Left kidney (tissue), 2 donors: ENCODE measurements around the gene NLGN1. TPM values are rescaled to one million over a fixed set of nuclear protein-coding genes. Genes with fewer than 3 reads are reported as not detected.
"Not testable (repeated sequence)": the region's sequence is repeated elsewhere in the genome, so short reads cannot be mapped to it uniquely, and the experiment has no call there.

Experiments
- DNase-seq: peaks from one replicate; pipeline ENCODE4 v3.0.0-alpha.2; 2013
- polyA plus RNA-seq: library from polyadenylated mRNA; unstranded; fragments of 120-200 nt; gene quantifications from one replicate; pipeline ENCODE4 v1.2.1, GENCODE V29; 2013; ENCODE audit not compliant: insufficient read length

NLGN1 gene
- polyA plus RNA-seq, 1 donor, result 2.9 TPM

DNA sequence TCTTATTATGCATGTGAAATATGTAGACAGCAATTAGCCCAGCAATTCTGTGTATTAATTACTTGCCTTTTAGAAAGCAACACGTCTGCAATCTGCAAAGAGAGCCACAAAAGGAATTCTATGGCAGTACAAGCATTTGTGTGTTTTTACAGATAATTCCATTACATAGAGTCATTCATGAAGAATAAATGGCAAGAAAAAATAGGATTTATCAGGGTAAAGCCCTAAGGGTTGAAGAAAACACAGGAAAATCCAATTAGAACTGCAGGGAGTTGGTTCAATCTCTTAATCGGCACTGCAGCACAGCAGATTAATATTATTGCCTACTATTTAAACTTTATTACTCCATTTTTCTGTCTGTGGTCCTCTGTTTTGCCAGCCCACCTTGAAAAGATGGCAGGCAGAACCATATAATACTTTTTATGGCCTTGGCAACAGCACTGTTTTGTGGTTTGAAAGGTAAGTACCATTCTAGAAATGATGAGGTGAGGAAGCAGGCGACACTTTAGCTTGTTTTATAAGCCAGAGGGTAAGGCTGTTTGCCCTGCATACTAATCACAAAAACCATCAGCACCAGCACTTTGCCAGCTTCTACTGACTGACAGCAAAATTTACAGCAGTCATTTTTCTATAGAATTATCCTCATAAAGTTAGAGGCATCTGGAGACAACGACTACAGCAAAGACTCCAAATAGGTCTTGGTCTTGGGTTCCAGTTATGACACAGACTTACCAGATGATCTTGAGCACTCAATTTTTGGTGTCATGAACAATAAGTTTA lies 823.4 kb downstream of the NLGN1 start:
- DNase-seq, result no peak

DNA sequence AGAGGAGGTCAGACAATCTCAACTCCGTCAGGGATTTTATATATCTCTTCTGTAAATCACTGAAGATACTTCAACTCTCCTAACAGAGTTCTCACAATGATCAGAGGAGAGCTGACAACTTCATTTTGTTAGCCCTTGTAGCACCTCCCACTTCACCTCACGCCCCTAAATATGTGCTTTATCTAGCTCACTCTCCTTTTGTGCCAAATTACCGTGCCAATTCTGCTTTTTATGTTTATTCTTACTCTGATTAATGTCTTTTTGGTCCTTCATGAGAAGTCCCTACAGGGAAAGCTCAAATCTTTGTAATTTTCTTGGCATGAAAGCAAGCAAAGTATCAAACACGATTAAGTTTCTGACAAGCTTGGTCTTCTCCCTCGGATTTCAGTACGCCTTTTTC lies 825.5 kb downstream of the NLGN1 start:
- no peak for DNase-seq

- no peak for DNase-seq
Observed at GRCh38 chr3:174223626-174224025, 826.1 kb downstream of the NLGN1 start.

DNA sequence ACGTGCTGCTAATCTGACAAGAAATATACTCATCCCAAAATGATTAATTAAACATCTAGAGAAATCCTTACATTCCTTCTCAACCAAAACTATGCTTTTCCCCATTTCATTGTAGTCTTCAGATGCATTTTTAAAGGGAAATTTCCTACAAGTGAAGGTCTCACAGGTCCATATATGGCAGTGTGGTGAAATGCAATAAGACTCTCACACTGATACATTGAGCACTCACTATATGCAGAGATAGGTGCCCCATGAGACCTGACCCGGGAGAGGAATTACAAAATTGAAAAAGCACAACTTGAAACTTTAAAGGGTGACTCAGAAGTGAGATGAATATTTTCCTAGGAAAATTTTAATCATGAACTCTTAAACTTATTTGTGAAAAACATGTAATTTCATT lies 832.4 kb downstream of the NLGN1 start:
- no peak for DNase-seq

- DNase-seq, result not testable (repeated sequence)
Observed at GRCh38 chr3:174232028-174232657, 834.6 kb downstream of the NLGN1 start.

- DNase-seq, result no peak
Observed at GRCh38 chr3:174232658-174233429, 835.3 kb downstream of the NLGN1 start.

DNA sequence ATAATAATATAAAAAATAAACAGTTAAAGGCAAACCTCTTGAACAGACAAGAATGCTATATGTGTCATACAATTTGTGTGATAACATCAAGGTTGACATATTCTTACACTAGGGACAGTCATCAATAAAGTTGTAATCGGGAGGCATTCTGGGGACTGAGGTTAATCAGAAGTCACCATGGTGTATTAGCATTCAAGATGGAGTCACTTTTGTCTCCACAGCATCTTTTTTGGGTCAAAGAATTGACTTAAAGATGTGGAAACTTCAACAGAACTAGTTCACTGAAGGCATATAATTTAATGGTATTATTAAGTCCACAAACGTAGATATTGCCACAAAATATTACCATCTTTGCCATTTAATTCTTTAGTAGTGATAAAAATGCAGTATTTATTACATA lies 836.0 kb downstream of the NLGN1 start:
- DNase-seq, result no peak

DNA sequence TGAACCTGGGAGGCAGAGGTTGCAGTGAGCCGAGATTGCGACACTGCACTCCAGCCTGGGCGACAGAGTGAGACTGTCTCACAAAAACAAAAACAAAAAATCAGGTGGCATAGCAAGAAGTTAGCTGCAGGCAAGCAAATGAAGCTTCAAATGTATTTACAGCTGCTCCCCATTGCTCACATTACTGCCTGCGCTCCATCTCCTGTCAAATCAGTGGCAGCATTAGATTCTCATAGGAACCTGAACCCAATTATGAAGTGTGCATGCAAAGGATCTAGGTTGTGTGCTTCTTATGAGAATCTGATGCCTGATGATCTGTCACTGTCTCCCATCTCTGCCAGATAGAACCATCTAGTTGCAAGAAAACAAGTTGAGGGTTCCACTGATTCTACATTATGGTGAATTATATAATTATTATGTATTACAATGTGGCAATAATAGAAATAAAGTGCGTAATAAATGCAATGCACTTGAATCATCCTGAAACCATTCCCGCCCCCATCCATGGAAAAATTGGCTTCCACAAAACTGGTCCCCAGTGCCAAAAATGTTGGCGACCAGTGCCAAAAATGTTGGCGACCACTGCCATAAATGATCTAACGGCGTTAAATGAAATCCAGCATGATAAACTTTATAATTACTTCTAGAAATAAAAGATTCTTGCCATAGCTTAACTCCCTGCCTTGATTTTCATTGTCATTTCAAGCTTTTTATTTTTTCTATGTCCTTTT lies 844.9 kb downstream of the NLGN1 start:
- DNase-seq, result no peak

DNA sequence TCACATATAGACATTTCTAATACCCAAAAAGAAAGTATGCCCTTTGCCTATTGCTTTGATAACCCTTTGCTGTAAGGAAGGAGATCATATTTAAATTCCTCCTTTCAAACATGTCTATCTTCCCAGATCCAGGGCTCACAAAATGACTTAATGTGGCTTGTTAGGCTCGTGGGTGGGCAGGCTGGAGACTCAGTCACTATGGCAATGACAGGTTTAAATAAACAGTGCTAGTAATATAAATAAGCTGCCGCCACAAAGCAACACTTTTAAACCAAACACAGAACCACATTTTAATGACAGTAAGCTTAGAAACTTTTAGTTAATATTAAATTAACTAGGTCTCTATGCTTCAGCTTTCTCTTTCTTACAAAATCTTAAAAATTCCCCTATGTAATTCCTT lies 845.6 kb downstream of the NLGN1 start:
- no peak for DNase-seq

DNA sequence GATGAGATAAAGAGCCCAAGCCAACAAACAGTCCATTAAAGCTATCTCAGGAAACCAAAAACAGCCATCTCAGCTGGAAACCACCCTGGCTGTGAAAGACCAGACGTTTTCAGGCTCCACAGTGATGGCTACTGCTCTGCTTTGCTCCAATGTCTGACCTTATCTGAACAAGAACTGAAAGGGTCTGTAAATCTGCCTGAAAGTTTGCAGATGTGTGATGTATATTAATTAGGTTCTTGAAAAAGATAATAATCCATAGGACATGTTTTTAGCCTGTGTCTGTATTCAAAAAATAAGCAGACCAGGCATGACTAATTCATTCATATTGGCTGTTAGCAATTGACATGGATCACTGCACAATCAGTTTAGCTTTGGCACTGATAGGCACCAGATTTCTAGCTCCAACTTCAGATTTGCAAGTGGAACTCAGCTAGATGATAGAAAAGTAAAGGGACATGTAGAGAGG lies 850.2 kb downstream of the NLGN1 start:
- no peak for DNase-seq

DNA sequence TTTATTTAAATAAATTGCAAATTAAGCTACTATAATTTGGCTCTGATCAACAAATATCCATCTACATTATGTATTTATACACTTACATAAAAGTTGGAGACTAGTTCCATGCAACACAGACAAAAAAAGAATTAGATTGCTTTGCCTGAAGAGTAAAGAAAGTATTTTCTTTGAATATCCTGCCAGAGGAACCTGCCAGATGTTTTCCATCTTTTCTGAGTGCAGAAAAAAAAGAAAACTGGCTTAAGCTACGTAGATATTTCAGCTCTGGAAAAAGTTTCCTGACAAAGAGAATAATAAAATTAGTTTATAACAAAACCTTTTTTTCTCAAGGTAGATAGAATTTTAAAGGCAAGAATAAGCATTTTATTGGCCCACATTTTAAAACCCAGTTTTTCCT lies 854.1 kb downstream of the NLGN1 start:
- peak; percentile 44 for DNase-seq

DNA sequence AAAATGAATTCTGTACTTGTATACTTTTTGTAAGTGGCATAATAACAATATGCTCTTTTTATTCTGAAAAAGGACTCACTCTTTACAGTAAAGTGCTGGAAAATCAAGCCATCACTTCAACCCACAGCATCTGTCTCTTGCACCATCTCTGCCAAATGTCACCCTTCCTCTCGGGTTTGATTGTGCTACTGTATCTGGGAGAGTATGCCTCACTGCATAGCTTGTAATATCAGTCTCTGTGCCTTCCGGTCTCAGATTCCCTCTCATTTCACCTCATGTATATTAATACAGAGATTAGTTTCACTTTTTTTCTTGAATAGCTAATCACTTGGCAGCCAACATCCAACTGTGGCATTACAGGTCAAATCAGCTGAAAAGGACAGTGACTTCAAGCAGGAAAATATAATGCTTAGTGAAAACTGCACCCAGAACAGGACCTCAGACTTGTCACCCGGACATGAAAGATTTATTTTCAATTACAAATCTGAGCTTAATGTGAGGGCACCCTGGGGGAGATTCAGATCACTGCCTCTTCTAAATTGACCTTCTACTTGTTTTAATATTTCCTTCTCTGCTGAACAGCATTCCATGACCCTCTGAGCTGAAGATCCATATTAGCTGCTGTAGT lies 855.8 kb downstream of the NLGN1 start:
- DNase-seq, result no peak

- no peak for DNase-seq
Observed at GRCh38 chr3:174253940-174254339, 856.4 kb downstream of the NLGN1 start.

- DNase-seq, result no peak
Observed at GRCh38 chr3:174255454-174255853, 857.9 kb downstream of the NLGN1 start.

GRCh38 chr3:174266476-174266875 lies 868.9 kb downstream of the NLGN1 start:
- no peak for DNase-seq

DNA sequence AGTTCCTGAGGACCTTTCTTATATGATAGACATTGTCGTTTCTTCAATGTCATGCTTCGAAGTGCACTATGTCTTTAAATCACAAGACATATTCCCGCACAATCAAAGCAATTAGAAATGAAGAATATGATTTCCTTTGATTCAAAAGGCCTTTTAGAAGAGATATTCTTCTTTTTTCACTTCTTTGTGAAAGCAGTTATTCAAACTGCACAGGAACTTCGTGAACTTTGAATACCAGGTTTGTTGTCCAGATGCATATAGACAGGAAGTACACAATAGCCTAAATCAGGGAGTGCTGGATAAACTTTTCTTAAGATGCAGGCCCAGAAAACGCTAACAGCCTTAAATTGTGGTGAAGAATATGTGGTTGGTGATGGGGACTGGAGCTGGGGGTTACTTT lies 870.5 kb downstream of the NLGN1 start:
- DNase-seq, result no peak

GRCh38 chr3:174268586-174268985 lies 871.0 kb downstream of the NLGN1 start:
- peak; percentile 33 for DNase-seq

DNA sequence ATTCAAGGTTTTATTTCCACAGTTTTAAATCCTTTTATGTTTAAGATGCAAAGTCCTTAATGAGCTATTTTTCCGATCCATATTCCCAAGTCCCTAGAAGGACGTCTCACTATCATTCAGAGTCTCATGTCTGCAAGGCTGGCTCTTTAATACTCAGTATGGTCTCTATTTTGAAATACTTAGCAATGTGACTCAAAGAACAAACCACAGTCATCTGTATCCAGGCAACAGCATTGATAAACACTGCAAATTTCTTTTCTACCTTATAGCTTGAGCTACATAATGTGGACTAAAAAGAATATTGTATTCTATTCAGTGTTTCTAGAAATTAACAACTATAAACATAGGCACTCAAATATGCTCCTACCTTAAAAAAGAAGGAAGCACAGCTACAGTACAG lies 873.3 kb downstream of the NLGN1 start:
- no peak for DNase-seq

DNA sequence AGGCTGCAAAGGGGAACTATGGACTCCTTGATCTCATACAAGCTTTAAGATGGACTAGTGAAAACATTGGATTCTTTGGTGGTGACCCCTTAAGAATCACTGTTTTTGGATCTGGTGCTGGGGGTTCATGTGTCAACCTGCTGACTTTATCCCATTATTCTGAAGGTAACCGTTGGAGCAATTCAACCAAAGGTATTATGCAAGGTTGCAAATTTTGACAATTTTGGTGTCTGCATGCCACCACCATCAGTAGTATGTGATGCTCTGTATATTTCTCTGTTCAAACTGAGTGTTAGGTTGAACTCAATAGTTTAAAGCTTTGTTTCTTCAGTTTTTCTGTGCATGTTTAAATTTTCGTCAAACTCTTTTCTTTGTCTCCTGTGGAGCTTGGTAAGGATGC lies 877.8 kb downstream of the NLGN1 start:
- DNase-seq, result no peak

- DNase-seq, result no peak
Observed at GRCh38 chr3:174276826-174277225, 879.3 kb downstream of the NLGN1 start.

DNA sequence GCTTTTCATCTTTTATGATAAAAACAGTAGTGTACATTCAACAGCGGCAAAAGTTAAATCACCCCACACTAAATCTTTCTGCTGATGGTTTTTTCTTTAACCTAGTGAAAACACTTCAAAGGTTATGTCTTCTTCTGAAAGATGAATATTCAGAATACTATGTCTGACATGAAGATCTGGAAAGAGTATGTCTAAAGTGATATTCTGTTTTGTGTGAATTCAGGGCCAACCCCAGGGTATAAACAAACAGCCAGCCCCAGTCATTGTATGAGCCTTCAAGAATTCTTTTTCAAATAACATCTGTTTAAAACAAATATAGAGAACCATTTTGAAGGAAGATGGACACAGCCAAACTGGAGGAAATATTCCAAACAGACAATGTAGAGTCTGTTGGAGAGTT lies 880.5 kb downstream of the NLGN1 start:
- no peak for DNase-seq

GRCh38 chr3:174280186-174280585 lies 882.6 kb downstream of the NLGN1 start:
- DNase-seq, result no peak
